A549 (cell line): ENCODE data around the gene DCHS2.

ENCODE experiments used
- BHLHE40 ChIP-seq: IDR thresholded peaks from 2 replicates; pipeline ENCODE4 v1.6.1; 2012; ENCODE audit warnings: low read depth, low read length, inconsistent platforms
- CHD2 ChIP-seq: fragments of 150-350 bp; IDR thresholded peaks from 2 replicates; pipeline ENCODE4 v1.6.1; 2014; ENCODE audit warnings: low read length; ENCODE audit not compliant: partially characterized antibody
- CHD4 ChIP-seq: fragments of 200-600 bp; sonication (generic); IDR thresholded peaks from 2 replicates; pipeline ENCODE4 v1.6.1; 2016; ENCODE audit warnings: antibody characterized with exemption, mild to moderate bottlenecking, borderline replicate concordance
- CTCF ChIP-seq: fragments of >200 bp; sonication (Bioruptor Twin); formaldehyde crosslinking; IDR thresholded peaks from 3 replicates; pipeline ENCODE4 v1.5.1; 2016
- EP300 ChIP-seq, 2 experiments: fragments of >200 bp; sonication (Bioruptor Twin); formaldehyde crosslinking; IDR thresholded peaks; 2 replicates in 1 of 2; 3 replicates in 1 of 2; pipeline ENCODE4 v1.6.1; 2016 to 2017
- ESRRA ChIP-seq: fragments of 150-350 bp; IDR thresholded peaks from 2 replicates; pipeline ENCODE4 v1.6.1; 2014; ENCODE audit warnings: mild to moderate bottlenecking, low read length, borderline replicate concordance
- HDAC2 ChIP-seq: fragments of 200-600 bp; sonication (generic); IDR thresholded peaks from 2 replicates; pipeline ENCODE4 v1.6.1; 2016
- JUN ChIP-seq, 2 experiments: fragments of >200 bp; sonication (Bioruptor Twin); formaldehyde crosslinking; IDR thresholded peaks; 2 replicates in 1 of 2; 3 replicates in 1 of 2; pipeline ENCODE4 v1.6.1; 2016 to 2017
- MAX ChIP-seq: IDR thresholded peaks from 2 replicates; pipeline ENCODE4 v1.6.1; 2012
- MYC ChIP-seq: IDR thresholded peaks from 2 replicates; pipeline ENCODE4 v1.6.1; 2012; ENCODE audit warnings: mild to moderate bottlenecking, inconsistent platforms, low read length, improper control_type of control experiment, borderline replicate concordance
- PHF8 ChIP-seq: fragments of 200-600 bp; sonication (generic); IDR thresholded peaks from 2 replicates; pipeline ENCODE4 v1.6.1; 2016; ENCODE audit warnings: low read depth, mild to moderate bottlenecking, antibody characterized with exemption, moderate library complexity, borderline replicate concordance
- RAD21 ChIP-seq, 2 experiments: fragments of >200 bp in 1 of 2; sonication (Bioruptor Twin) in 1 of 2; formaldehyde crosslinking in 1 of 2; IDR thresholded peaks in 1 of 2; conservative IDR thresholded peaks in 1 of 2; 2 replicates in 1 of 2; 3 replicates in 1 of 2; pipeline ENCODE4 v1.6.1; 2012 to 2018; ENCODE audit warnings: inconsistent platforms in 1 of 2
- REST ChIP-seq: fragments of 200-600 bp; sonication (generic); IDR thresholded peaks from 2 replicates; pipeline ENCODE4 v1.6.1; 2016; ENCODE audit warnings: antibody characterized with exemption, mild to moderate bottlenecking, moderate library complexity
- USF2 ChIP-seq: fragments of 450-650 bp; IDR thresholded peaks from 2 replicates; pipeline ENCODE4 v1.6.1; 2014; ENCODE audit warnings: antibody characterized with exemption

- TF ChIP-seq HDAC2, result no peak
- TF ChIP-seq CTCF, result no peak
- TF ChIP-seq MAX, result no peak
- TF ChIP-seq USF2, result no peak
- no peak for TF ChIP-seq CHD2
- TF ChIP-seq CHD4, result no peak
- no peak for TF ChIP-seq RAD21 (conservative IDR thresholded peaks at IDR 0.05 in 1 of 2, IDR thresholded peaks at IDR 0.05 in 1 of 2)
- no peak for TF ChIP-seq JUN (IDR thresholded peaks at IDR 0.05)
- TF ChIP-seq ESRRA, result no peak
- TF ChIP-seq BHLHE40, result no peak
- no peak for TF ChIP-seq REST
- no peak for TF ChIP-seq EP300 (IDR thresholded peaks at IDR 0.05)
- no peak for TF ChIP-seq PHF8
- no peak for TF ChIP-seq MYC
These were observed 46.6 kb downstream of the DCHS2 start for GRCh38 chr4:154444958-154445357.
